ENCODE data around the gene CNTN4.

CNTN4 gene

DNA sequence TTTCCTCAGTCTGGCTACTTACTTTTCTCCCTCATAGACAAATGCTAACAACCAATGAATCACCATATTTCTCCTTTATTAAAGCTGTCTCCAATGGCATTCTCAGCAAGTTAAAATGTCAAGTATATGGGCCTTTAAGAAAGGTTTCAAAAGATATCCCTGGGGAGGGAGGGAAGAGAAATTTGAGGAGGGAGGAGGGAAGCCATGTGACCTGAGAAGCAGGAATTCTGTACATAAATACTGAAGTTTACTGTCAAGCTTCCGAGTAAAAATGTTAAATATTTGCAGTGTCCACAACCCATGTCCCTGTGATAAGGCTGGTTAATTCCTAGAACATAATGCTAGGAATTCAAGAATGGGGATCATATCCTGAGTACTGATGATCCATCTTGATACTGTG, 175.9 kb downstream of the CNTN4 start:
- DNase-seq, result no peak

DNA sequence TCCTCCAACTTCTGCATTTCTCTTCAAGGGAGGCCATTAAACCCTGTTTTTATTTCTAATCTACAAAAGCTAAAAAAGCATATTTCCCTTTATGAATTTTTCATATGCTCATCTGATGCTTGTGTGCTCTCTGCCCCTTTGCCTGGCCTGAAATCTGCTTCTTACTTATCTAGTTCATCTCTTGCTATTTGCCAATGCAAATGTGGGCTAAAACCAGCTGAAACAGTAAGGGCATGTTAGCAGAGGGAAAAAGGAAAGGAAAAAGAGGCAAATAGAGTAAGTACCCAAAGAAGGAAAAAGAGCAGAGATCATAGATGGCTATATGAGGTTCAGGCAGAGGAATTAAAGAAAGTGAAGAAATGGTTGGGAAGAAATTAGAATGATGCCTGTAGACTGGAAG, 185.2 kb downstream of the CNTN4 start:
- DNase-seq, result no peak

DNA sequence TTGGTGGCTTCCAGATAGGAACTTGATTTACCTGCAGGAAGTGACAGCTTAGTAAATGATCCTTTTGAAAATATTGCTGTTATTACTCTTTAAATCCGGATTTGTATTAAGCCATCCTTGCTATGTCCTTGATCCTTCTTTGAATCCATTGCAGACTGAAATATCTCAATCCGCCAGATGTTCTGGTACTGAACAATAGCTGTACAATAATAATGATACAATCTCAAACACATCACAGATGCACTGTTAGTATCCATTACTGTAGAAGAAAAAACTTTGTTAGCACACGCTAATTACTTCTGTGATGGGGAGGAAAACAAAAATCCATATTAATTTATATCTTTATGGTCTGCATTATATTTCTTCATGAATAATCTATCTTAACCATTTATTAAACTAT, 202.3 kb downstream of the CNTN4 start:
- no peak for DNase-seq

DNA sequence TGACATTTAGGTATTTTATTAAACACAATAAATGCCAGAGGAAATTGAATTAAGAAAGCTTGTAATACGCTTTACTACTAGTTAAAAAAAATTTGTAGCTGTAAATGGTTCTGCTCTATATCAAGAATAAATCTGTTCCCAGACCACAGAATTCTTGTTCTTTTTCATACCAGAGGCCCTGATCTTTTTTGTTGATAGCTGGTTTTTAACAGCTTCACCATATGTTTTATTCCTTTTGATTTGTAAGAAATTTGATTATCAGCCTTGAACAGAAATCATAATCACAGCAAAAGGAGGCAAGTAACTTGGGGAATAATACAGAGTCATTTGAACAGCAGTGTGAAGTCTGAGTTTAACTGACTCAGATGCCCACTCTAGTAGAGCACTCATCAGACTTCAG, 202.7 kb downstream of the CNTN4 start:
- DNase-seq, result no peak

DNA sequence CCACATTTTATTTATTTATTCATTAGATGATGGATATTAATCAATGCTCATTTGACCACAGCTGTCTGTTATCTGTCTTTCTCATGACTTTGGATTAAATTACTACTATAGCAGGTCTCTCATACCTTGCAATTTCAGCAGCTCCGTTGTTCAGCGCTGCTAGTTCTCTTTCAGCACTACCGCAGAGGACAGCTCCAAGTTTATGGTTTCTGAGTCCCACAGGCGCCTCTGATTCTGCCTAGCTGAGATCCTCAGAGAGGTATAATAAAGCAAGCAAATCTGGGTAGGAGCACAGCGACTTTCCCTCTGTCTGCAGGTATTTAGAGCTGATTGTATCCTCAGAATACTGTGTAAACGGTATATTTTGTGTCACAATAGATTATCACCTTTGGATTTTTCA, 204.9 kb downstream of the CNTN4 start:
- DNase-seq, result no peak

DNA sequence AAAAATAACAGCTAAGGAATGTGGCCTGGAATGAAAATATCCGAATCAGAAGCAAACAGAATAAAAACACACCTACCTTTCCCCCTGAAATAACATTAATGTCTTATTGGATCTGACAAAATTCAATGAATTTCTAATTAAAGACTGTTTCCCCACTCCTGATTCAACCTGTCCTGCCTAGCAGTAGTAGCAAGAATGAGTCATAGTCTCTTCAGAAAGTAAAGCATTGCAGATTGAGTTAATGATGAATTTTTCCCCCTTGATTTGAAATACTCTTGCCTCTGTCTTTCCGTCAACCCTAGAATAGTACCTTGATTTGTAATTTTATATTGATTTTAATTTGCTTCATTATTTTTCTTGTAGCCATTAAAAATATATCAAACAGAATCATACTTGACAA, 212.4 kb downstream of the CNTN4 start:
- no peak for DNase-seq

DNA sequence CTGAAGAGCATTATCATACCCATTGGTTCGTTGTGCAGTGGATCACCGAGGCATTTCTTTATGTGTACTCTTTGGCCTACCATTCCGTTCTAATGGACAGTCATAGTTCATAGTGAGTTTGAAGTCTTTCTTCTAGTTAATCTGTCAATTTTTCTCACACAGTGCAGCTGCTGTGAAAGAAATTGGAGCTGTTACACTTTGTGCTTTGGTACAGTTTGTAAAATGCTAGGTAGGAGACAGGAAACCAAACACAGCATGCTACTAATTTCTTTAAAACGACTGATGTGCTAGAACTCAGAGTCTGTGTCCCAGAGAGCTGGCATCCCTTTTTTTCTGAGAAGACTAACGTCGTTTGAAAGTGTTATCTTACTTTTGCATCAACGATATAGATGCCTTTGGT, 218.9 kb downstream of the CNTN4 start:
- no peak for DNase-seq

DNA sequence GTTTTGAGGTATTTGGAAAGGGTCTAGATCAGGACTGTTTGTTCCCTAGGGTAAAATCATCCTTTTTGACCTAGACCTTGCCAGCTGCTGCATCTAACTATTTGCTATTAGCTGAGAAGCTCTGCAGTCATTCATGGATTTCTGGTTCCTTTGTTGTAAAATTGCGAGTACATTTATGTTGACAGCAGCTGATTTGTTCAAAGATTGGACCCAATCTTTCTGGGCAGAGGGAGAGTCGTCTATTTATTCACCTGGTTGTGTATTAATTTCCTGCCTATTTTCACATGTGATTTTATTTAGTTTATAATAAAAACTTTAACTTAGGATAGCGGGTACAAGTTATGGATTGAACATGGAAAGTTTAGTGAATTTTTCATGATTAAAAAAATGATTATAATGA, 236.3 kb downstream of the CNTN4 start:
- DNase-seq, result no peak

DNA sequence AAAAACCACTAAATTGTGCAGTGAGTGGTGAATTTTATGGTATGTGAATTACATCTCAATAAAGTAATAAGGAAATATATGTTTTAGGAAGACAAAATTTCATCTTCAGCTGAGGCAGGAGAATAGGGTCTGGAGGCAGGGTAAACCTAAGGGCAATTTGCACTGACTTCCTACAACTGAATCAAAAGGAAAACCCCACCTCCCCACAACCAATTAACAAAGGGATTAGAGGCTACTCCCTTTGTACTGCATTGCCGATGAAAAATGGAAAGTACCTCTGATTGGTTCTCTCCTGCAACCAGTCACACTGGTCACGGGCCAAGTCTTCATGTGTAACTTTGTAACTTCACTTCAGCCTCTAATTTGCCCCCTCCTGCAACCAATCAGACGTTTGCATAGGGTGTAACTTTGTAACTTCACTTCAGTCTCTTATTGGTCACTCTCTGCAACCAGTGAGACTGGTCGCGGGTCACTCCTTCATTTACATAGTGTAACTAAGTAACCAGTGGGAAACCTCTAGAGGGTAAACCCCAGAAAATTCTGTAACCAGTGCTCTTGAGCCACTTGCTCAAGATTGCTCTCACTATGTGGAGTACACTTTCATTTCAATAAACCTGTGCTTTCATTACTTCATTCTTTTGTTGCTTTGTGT, 244.5 kb downstream of the CNTN4 start:
- no peak for DNase-seq

DNA sequence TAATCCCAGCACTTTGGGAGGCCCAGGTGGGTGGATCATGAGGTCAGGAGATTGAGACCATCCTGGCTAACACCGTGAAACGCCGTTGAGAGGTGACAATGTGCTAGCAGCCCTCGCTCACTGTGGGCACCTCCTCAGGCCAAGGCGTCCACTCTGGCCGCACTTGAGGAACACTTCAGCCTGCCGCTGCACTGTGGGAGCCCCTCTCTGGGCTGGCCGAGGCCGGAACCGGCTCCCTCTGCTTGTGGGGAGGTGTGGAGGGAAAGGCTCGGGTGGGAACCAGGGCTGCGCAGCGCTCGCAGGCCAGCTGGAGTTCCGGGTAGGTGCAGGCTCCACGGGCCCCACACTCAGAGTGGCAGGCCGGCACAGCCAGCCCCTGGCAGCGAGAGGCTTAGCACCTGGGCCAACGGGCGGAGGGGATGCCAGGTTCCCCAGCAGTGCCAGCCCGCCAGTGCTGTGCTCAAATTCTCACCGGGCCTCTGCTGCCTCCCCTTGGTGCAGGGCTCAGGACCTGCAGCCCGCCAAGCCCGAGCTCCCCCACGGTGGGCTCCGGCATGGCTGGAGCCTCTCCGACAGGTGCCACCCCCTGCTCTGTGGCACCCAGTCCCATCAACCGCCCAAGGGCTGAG, 253.6 kb downstream of the CNTN4 start:
- no peak for DNase-seq

DNA sequence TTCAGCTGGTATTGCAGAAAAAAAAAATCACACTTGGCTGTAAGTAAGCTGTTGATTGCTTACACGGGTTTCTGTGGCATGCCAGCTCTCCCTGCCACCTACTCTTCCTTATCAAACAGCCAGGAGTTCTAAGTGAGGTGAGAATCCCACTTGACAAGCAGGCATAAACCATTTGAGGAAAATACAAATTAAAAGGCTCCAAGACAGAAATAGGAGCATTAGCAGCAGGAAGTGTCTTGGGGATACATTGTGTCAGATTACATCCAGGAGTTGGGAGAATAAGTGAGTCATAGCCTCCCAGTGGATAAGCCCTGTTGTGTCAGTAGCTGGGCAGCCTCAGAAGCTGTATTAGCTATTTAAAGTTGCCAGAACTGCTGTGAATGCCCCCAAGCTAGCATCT, 256.0 kb downstream of the CNTN4 start:
- no peak for DNase-seq

DNA sequence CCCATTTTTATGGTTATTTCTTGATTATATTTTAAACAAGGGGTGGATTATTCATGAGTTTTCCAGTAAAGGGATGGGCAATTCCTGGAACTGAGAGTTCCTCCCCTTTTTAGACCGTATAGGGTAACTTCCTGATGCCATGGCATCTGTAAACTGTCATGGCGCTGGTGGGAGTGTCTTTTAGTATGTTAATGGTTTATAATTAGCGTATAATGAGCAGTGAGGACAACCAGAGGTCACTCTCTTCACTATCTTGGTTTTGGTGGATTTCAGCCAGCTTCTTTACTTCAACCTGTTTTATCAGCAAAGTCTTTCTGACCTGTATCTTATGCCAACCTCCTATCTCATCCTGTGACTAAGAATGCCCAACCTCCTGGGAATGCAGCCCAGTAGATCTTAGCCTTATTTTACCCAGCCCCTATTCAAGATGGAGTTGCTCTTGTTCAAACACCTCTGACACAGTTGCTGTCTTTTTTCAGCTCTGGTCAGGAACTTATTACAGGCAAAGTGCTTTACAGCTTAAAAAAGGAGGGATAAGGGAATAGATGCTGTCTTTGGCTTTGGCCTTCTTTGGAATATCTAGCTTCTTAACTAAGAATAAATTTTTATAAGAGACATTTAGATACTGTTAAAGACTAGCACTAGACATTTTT, 257.8 kb downstream of the CNTN4 start:
- no peak for DNase-seq

DNA sequence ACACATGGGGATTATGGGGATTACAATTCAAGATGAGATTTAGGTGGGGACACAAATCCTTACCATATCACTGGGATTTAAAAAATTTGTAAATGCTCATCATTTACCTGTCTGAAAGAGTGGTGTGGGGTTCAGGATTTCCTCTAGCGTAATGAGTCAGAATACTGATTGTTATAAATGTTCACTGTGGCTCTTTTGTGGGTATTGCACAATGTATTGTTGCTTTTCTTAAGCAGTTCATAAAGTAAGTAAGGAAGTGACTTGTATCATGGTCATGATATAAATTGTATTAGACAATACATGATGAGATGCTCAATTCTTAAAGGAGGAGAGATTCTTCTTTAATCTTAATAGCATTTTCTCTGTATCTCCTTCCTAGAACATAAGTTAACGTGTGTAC, 262.1 kb downstream of the CNTN4 start:
- DNase-seq, result no peak

DNA sequence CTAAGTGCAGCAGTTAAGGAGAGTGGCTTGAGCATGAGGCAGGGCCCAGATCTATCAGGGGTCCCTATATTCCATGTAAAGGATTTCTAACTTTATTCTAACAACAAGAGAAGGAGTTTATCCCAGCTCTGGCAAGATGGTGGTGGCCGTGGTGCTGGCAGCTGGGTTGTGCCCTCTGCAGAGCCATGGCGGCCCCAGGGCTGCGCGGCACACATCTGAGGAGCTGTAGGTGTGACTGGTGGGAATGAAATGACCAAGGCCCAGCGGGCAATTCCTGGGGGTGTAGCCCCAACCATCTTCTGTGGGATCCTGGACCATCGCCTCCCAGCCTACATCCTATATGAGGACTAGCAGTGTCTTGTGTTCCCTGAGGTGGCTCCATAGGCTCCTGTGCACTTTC, 263.5 kb downstream of the CNTN4 start:
- DNase-seq, result no peak

DNA sequence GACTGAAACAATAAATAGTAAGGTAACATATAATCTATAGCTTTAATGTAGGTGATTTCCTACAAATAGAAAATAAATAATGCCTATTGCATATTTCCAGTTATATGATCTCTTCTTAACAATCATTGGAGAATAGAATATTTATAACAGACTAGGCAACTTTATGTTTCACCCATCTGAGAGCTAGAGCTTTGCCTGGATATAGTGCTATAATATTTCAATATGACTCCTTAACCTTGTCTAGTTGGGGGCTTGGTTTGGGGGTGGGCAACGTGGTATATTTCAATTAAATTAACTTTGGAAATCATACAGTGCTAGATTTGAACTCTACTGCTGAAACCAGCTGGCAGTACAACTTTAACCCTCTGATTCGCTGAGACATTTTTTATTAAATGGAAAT, 265.2 kb downstream of the CNTN4 start:
- DNase-seq, result no peak

DNA sequence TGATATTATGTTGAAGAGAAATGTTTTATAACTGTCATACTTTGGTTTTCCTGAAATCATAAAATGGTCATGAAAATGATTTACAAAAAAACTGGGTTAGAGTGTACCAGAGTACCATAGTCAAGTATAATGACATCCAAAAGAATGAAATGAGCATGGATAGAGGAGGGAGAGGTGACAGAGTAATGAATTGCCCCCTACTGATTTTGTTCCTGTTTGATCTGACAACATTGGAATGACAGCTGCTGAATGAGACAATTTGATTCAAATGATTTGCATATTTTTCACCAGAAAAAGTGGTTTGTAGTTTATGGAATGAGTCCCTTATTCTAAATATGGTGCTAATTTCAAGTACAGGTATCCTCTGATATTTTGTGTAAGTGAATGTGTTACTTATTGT, 271.7 kb downstream of the CNTN4 start:
- no peak for DNase-seq

DNA sequence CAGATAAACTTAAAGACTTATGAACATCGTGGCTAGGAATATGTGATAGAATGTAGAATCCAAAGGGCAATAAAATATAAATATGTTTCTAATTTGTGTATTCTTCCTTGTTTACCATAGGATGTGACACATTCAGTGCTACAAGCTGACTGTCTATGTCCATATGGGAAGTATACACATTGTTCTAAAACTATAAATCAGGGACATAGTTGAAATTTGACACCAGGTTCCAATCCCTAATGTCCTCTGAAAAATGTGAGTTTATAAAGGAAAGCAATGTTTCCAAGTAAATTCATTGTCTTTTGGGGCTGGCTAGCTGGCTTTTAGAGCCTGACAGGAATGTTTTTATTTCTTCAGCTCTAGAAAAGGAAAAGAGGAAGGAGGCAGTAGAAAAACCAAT, 273.6 kb downstream of the CNTN4 start:
- DNase-seq, result no peak

DNA sequence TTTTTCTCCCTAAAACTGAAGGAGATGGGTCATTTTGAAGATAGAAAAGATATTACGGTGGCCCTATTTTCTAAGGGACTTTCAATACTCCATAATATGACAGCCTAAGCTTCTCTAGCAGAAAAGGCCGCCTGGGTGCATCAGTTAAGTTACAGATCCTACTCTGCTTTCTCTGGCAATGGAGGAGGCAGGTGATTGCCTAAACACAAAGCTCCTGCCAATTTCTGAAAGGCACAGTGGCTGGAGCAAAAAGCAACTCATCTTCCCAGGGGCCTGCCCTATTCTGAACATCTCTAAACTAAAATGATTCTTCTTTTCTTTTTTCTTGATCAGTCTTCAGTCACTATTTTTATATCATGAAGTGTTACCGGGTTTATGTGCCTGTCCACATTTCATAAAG, 276.7 kb downstream of the CNTN4 start:
- DNase-seq, result no peak

DNA sequence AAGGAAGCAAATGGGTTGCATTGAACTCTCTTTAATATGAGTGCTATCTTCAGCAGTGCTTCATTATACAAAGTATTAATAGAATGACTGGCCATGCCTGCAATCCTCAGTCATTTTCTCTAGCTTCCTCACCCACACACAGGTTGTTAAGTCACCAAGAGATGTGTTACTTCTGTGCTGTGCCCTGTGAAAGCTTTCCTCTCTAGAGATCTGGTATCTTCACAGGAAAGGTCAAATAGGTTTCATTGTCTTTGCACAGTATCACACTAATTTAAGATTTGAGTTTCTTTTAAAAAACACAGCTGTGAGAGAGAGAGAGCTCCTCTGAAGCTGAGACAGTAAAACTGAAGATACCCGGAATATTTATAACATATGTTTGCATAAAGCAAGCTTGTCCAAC, 278.6 kb downstream of the CNTN4 start:
- DNase-seq, result no peak

DNA sequence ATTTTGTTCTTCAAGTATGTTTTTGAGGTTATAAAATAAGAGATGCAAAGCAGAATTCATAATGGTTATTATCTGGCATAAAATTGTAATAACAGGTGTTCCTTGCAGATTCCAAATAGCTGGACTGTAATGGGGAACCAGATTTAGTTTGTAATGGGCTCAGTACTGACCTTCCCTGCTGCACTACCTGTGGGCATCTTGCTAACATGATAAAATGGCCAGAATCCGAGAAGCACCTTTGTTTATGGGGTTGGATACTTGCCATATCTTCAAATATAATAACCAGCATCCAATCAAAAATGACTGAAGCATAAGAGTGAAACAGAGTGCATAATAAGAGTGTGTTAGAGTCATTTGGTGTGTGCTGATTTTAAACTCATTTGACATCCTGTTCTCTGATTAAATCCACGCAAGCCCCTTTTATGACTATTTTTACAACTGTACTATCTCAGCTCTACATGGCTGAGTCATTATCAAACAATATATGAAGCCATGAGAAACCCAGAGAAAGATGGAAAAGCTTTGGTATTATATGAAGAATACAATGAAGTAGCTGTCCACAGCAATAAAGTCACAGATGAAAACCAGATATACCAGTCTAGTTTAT, 292.4 kb downstream of the CNTN4 start:
- DNase-seq, result no peak

DNA sequence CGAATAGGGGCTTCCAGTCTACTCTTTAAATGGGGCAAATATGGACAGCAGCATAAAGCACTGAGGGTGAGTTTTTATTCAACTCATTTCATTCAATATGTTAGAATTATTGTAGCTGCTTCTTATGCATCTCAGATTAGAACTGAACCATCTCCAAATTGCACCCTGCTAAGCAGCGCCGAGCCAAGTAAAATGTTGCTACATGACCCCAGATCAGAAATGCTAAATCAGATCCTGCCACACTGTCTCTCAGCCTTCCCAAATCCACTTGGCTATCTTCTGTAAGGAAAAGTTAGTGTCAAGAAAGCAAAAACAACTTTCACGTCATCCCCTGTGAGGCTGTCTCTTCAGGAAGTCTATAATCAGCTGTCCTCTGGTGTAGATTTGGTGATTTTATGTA, 293.2 kb downstream of the CNTN4 start:
- DNase-seq, result no peak

DNA sequence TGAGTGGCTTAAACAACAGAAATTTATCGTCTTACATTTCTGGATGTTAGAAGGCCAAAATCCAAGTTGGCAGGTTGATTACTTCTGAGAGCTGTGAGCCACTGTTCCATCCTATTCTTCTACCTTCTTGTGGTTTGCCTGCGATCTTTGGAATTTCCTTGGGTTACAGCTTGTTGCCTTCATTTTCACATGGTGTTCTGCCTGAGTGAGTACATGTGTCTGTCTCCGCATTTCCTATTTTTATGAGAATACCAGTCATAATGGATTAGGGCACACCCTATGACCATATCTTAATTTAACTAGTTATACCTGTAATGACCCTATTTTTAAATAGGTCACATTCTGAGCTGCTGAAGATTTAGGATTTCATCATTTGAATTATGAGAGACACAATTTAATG, 294.3 kb downstream of the CNTN4 start:
- no peak for DNase-seq

DNA sequence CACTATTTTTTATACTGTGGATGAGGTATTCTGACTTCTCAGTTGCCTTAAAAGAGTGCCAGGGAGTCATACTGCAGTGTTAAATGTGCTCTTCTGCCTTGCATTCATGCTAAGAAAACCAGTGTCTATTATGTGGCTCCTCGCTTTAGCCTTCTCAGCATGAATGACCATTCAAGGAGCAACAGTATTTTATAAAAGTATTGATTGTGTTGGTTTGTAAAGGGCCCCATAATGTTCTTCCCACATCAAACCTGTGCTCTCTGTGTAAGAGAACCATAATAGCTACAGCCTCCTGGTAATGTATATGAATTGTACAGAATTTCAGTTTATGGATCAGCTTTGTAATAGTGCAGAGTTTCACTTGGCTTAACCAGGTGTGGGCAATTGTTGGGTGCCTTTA, 316.4 kb downstream of the CNTN4 start:
- DNase-seq, result no peak

DNA sequence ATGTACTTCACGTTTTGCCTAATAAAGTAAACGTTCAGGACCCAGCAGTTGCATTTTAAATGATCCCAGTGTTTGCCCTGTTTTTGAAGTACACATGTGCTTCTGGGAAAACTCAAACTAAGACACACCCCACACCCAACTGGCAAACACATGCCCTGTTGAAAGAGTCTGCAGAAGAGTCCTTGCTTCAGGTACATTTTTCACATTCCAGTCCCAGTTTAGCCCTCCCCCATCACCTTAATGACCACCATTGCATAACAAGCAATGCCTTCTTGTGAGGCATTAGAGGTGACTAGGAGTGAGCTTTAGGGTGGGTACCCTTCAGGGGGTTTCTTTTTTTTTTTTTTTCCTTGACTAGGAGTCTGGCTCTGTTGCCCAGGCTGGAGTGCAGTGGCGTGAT, 322.3 kb downstream of the CNTN4 start:
- DNase-seq, result no peak

Data from inflammatory macrophage treated with lipopolysaccharide for 1 hour (primary cell).